Mesothelial cell of epicardium (in vitro differentiated cells): ENCODE measurements around the gene ACAA1. TPM values are rescaled to one million over a fixed set of nuclear protein-coding genes. Genes with fewer than 3 reads are reported as not detected.
A peak's percentile ranks its signal among the peaks of the same experiment; 100 is the strongest.

Experiments
- DNase-seq, 2 experiments: peaks; one replicate each; pipeline ENCODE4 v3.0.0; 2021; ENCODE audit warnings: low spot score in 2 of 2; ENCODE audit not compliant: unreplicated experiment in 2 of 2
- H3K27ac Mint-ChIP-seq: 2 replicates; pipeline ENCODE4 v1.8.0; 2021; ENCODE audit warnings: mixed read lengths
- H3K27me3 Mint-ChIP-seq: 2 replicates; pipeline ENCODE4 v1.8.0; 2021; ENCODE audit warnings: low read depth, mixed read lengths
- H3K36me3 Mint-ChIP-seq: 2 replicates; pipeline ENCODE4 v1.8.0; 2021; ENCODE audit warnings: mixed read lengths
- H3K4me1 Mint-ChIP-seq: 2 replicates; pipeline ENCODE4 v1.8.0; 2021; ENCODE audit warnings: mixed read lengths
- H3K4me3 Mint-ChIP-seq: 2 replicates; pipeline ENCODE4 v1.8.0; 2021; ENCODE audit warnings: mild to moderate bottlenecking, moderate library complexity, mixed read lengths
- H3K9me3 Mint-ChIP-seq: 2 replicates; pipeline ENCODE4 v1.8.0; 2021; ENCODE audit warnings: mixed read lengths
- CTCF ChIP-seq: fragments of 200-600 bp; sonication (generic); IDR thresholded peaks from one replicate; pipeline ENCODE4 v1.5.0; 2021; ENCODE audit warnings: antibody characterized with exemption; ENCODE audit not compliant: unreplicated experiment
- total RNA-seq: library from RNA; stranded (reverse); gene quantifications from 3 replicates; pipeline ENCODE4 v1.2.1, GENCODE V29; 2021

Gene ACAA1
- total RNA-seq, 1 donor from 2014 or later: 57.7 TPM

- Mint-ChIP-seq H3K36me3 (peaks cover 8% of the 10 kb centered on the region), H3K4me1 (peaks cover 32% of the 10 kb centered on the region)
Measured at GRCh38 chr3:38140326-38141172, 3.6 kb upstream of the ACAA1 start.

GRCh38 chr3:38139652-38140051 lies 2.7 kb upstream of the ACAA1 start:
- peak in 1 of 2 experiments; percentile 33 for DNase-seq
- Mint-ChIP-seq H3K27me3 (no peaks in the 10 kb centered on the region), H3K4me3 (peak overlapping the region; percentile 88), H3K4me1 (peaks cover 39% of the 10 kb centered on the region), H3K27ac (peak overlapping the region; percentile 98), H3K9me3 (no peaks in the 10 kb centered on the region), H3K36me3 (peaks cover 8% of the 10 kb centered on the region)
- TF ChIP-seq CTCF: no peak

More at GRCh38 chr3:38140326-38141172, 3.6 kb upstream of the ACAA1 start:
- no peak for TF ChIP-seq CTCF
- no peaks in the 10 kb centered on the region for H3K27me3 Mint-ChIP-seq
- no peak overlapping the region for H3K4me3 Mint-ChIP-seq
- peaks cover 2% of the 10 kb centered on the region for H3K9me3 Mint-ChIP-seq
- peak in 1 of 2 experiments; percentile 24 for DNase-seq
- H3K27ac Mint-ChIP-seq: no peak overlapping the region

GRCh38 chr3:38139191-38139590 lies 2.3 kb upstream of the ACAA1 start:
- no peak for TF ChIP-seq CTCF
- Mint-ChIP-seq H3K4me3 (peak overlapping the region; percentile 88), H3K27ac (peak overlapping the region; percentile 98), H3K9me3 (no peaks in the 10 kb centered on the region), H3K36me3 (peaks cover 10% of the 10 kb centered on the region), H3K4me1 (peaks cover 43% of the 10 kb centered on the region), H3K27me3 (no peaks in the 10 kb centered on the region)
- no peak for DNase-seq

- peaks cover 13% of the 10 kb centered on the region for H3K36me3 Mint-ChIP-seq
Measured at GRCh38 chr3:38138349-38139190, 1.6 kb upstream of the ACAA1 start, which contains the start of gene MYD88. TSS of gene MYD88 (plus strand) at chr3:38138661. CDS start at chr3:38138701, 40 bp downstream.

More at GRCh38 chr3:38138349-38139190, 1.6 kb upstream of the ACAA1 start, which contains the start of gene MYD88:
- Mint-ChIP-seq H3K9me3 (no peaks in the 10 kb centered on the region), H3K4me3 (peak within 1 kb of the TSS; percentile 88), H3K27ac (peak within 1 kb of the TSS; percentile 98), H3K27me3 (no peaks in the 10 kb centered on the region), H3K4me1 (peaks cover 48% of the 10 kb centered on the region)
- peak in 1 of 2 experiments; percentile 78 for DNase-seq
- peak; percentile 17 for TF ChIP-seq CTCF
